ENCODE measurements around the gene CUEDC2. TPM values are rescaled to one million over a fixed set of nuclear protein-coding genes. Genes with fewer than 3 reads are reported as not detected.

Gene CUEDC2
- polyA plus RNA-seq, 1 donor: 75.7 TPM

DNA sequence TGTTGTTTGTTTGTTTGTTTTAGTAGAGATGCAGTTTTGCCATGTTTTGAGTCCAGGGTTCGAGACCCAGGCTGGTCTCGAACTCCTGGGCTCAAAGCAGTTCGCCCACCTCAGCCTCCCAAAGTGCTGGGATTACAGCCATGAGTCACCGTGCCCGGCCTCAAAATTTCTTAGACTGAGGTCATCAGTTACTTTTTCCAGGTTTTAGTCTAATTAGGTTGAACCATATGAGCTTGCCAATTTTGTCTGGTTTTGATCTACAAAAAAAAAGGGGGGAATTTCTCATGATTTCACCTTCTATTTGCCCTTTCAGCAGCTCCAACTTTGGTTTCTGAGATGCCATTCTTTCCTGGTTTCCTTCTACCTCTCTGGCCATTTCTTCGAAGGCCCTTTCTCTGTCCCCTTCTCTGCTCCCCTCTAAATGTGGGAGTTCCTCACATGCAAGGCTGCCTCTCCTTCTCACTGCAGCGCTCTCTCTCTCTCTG is 5.5 kb downstream of the CUEDC2 start:
- no peak for DNase-seq

DNA sequence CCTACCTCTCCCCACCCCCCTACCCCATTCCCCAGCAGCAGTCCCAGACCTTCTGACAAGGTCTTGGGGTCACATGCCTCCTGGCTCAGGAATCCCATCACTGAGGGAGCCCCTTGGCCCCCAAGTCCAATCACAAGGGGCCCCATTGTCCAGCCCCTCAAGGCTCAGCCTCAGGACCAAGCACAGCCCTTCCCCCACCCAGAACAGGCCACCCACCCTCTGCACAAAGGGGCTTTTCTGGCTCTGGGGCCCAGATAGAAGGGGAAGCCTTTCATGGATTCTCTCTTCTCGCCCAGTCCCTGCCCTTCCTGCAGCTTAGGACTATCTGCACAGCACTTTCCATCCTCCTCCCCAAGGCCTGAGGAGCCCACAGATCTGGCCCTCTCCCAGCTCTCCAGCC is 6.9 kb downstream of the CUEDC2 start:
- DNase-seq: no peak

DNA sequence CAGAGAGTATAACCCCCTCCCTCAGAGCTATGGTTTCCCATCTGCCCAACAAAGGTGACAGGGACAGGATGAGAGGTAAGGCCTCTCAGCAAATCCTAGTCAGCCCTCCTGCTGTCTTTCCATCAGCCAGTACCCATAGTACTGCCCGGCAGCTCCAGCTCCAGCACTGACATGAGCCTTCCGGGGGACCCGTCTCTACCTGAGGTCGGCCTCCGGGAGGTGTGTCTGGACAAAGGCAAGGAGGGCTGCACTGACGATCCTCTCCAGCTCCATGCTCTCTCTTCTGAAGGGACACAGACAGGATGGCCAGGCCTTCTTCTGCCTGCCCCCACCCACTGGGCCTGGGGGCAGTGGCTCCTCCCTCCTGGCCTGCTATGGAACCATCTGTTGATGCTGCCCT is 7.5 kb downstream of the CUEDC2 start:
- DNase-seq: no peak

DNA sequence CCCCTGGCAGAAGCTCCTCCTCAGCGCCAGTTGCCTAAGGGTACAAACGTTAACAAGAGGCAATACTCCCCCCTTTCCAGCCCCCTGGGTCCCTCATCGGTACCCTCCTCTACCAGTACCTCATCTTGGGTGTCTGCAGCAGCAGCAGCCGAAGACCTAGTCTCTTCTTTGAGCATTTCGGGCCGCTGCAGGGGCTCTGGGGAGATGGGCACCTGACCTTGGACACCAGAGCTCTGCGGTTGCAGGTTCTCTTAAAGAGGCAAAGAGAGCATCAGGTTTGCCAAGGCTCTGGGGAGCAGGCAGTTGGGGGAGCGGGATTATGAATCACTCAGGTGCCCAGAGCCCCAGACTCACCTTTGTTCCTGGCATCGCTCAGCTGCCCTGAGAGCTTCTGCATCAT is 8.2 kb downstream of the CUEDC2 start:
- no peak for DNase-seq

DNA sequence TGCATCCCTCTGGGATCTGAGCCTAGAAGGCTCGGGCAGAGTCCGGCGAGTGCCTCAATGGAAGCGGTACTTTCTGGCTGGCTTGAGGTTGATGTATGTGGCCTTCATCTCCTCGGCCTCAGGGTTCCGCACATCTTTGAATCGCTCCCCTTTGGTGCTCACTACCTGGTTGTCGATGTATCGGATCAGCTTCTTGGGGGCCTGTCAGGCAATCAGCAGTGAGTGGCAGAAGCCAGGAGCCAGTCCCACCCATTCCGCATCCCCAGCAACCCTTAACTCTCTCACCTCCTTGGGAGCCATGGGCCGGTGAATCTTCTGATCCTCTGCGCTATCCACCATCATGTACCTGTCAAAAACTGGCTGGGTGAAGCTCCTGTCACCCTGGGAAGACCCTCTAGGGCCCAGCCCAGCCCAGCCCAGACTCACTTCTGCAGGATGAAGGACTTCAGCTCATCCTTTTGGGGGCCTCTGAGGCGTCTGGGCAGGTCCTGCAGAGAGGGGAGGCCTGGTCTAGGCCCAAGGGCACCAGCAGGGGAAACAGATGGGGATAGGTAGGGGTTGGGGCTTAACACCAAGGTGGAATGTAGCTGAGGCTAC is 8.9 kb downstream of the CUEDC2 start:
- DNase-seq: no peak

DNA sequence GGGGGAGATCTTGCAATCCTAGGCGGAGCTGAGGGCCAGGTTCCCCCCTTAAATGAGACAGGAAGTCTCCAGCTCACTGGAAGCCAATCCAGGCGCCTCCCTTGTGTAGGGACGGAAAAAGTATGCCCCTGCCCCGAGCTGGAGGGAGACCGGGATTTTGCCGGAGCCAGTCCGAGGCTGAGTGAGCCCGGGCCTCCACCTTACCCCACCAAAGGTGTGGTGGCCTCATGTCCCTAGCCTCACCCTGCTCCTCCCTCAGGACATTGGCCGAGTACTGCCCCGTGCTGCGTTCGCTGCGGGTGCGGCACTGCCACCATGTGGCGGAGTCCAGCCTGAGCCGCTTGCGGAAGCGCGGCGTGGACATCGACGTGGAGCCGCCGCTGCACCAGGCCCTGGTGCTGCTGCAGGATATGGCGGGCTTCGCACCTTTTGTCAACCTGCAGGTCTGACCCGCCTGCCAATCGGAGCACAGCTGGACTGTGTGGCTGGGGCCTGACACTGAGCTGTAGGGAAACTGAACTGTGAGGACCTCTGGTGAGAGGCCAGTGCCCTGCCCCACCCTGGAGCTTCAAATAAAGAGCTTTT is 9.7 kb downstream of the CUEDC2 start:
- no peak for DNase-seq

DNA sequence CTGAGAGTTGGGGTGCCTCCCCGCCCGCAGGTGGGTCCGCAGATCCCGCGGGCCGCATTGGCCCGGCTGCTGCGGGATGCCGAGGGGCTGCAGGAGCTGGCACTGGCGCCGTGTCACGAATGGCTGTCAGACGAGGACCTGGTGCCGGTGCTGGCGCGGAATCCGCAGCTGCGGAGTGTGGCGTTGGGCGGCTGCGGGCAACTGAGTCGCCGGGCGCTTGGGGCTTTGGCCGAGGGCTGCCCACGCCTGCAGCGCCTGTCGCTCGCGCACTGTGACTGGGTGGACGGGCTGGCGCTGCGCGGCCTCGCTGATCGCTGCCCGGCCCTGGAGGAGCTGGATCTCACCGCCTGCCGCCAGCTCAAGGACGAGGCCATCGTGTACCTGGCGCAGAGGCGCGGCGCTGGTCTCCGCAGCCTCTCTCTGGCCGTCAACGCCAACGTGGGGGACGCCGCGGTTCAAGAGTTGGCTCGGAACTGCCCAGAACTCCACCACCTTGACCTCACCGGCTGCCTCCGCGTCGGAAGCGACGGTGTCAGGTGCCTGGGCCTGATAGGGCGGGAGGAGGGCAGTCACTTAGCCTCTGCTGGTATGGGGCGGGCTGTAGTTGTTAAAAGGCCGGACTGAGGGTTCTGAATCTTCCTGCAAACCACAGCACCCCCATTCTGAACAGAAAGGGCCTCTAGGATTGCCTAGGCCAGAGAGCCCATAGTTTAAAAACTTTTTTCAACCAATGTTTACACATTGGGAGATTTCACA is 10.4 kb downstream of the CUEDC2 start:
- no peak for DNase-seq

DNA sequence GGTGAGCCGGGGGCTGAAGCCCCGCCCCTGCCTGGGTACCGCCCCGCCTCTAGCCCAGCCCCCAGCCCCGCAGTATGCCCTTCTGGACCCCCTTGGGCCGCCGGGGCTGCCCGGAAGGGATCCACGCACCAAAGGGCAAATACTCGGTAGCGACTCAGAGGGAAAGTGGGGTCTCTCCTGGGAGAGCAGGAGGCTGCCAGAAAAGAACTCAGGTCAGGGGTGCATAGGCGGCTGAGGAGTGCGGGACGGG is 10.9 kb downstream of the CUEDC2 start:
- no peak for DNase-seq

DNA sequence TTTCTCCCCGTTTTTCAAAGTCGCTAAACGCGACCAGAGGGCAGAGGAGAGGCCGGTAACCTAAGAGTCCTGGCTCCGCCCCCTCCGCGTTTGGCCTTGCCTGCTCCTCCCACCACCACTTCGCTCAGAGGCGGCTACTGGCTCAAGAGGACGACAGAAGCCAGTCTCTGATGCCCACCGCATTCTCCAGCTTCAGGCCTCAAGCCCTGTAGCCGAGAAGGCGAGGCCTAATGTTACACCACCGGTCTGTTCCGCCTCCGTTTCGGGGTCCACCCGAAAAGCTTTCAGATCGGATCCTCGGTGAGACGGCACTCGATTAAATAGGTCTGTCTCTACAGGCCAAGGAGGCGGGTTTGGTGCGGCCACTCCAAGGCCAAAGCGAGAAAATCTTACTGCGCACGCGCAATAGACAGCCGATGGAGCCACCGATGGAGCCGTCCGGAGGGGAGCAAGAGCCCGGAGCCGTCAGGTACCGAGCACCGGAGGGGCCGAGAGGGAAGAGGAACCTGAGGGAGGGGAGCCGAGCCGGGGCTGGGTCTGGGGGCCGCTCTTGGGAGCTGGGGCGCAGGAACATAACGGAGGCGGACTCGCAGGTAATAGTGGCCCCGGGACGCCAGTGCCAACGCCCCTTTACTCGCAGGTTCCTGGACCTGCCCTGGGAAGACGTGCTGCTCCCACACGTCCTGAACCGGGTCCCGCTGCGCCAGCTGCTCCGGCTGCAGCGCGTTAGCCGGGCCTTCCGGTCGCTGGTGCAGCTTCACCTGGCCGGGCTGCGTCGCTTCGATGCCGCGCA is 11.5 kb downstream of the CUEDC2 start, which contains the start of gene FBXL15:
TSS of gene FBXL15 (plus strand) at position 123 of the 793 bp plus-strand sequence. CDS start at position 417, 294 bp downstream.
- DNase-seq: peak; percentile 98

DNA sequence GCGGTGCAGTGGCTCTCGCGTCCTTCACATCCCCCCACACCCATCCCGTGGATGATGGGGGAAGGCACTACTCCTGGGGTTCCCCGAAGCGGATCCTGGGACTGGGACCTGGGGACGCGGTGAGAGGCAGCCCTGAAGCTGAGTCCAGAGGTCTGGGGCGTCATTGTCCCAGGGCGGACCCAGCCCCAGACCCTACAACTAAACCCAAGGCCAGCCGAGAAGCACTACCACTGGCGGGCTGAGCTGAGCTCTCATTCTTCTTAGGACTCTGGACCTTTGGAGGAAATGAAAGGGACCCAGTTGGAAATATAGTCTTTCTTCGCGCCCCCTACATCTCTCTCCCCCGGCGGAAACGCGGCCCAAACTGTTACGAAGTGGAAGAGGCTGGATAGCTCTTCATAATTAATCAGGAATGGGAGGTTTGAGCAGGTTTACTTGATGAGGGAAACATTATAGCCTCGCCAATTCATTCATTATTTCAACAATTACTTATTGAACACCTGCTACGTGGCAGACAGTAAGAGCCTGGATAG is 12.1 kb downstream of the CUEDC2 start:
- DNase-seq: no peak

DNA sequence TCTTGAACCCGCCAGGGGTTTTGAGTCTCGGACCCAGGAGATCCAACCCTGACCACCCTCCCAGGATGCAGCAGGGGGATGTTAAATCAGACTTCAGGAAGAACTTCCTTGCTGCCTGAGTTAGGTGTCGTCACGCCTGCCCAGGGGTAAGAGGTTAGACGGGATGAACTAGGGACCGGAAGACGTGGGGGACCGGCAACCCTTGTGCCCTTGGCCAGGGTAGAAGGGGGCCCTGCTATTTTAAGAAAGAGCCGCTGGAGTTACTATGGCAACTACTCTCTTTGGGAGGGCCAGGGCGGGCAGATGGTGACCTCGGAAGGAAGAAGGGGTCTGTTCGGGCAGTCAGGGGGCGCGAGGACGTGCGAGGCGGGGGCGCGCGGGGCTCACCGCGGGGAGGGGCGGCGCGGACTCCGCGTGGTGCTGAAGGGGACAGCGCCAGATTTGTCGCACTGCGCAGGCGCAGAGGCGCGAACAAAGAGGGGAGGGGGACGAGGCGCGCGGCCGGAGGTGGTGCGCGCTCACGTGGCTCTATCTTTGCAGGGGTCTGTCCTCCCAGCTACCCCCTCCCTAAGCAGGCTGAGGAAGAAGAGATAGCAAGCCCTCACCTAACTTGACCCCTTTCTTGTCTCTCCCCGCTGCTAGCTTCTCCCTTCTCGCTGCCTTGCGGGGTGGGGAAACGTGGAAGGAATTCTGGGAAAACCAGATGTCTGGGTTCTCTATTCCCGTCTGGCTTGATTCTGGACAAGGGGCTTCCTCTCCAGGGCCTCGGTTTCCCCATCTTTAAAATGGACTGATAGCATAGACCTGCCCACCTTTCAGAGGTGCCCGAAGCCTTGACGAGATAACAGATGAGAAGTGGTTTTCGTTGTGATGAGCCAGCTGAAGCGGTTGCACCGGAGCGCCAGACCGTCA is 12.8 kb downstream of the CUEDC2 start:
- no peak for DNase-seq

DNA sequence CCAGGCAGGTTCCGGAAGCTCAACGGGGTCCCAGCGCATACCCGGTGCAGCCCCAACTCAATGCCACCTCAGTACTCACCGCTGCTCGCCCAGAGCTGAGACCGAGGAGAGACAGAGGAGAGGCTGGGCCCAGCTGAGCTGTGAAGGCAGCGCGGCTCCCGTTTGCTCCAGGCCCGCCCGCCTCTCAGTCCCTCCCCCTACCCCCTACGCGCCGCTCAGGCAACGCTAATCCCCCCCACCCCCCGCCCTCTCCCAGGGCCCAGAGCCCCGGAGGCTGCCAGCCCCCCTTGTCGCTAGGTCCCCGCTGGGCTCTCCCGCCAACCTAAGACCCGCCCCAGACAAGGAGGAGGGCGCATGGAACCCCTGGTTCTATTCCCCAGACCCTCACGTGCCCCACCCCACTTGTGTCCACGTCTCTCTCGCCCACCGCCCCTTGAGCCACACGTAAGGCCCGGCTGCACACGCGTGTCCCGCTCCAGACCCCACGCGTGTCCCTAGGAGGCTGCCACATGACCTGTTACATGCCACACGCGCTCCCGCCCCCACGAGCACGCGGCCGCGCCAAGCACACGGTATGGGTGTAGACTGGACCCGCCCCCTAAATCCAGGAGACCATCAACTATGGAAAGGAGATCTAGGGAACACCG is 13.6 kb downstream of the CUEDC2 start, which contains the start of gene PSD:
TSS of gene PSD (minus strand) at position 164 of the 647 bp plus-strand sequence. CDS start 1,747 bp downstream, outside the sequence.
- no peak for DNase-seq

DNA sequence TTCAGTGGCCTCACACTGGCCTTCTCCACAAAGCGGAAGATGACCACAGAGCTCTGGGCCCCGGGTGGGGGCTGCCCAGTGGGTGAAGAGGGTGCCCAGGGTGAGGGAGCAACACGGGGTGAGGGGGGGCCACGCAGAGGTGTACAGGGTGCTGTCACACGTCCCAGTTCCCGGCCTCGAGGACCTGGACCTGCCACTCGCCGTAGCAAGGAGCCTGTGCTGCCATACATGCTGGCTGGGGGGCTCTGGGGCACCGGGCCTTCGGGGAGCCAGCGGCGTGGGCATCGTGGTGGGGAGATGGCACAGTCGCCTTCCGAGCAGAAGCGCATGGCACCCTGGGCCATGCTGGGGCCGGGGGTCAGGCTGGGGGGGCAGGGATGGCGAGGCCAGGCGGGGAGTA is 15.7 kb downstream of the CUEDC2 start:
- DNase-seq: no peak

DNA sequence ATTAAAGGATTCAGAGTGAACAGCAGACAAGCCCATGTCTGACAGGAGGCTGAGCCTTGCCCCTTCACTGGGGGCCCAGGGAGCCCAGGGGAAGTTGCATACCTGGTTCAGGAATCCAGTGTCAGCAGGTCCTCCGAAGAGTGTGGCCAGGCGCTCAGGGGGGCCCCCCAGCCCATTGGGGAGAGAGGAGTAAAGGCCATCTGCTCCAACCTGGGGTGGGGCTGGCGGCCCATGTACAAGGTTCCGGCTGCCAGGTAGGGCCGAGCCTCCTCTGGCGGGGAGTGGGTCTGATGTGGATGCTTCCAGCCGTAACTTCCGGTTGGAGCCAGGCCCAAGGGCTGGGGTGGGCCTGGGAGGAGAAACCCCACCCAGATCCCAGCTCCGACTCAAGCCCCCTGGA is 16.1 kb downstream of the CUEDC2 start:
- DNase-seq: no peak

DNA sequence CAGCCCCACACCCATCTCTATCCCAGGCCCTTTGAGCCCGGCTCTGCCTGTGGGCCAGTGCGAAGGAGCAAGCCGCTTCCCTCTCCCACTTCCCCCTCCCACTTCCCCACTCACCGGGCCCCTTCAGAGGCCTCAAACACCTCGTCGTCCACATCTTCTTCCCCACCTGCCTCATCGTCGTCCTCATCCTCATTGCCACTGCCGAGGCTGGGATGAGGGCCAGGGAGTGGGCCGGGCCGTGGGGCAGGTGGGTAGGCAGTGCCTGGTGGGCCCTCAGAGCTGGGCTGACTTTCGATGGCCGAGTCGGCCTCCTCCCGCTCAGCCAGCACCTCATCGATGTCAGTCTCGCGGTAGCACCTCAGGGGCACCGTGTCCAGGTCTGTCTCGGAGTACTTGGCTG is 17.6 kb downstream of the CUEDC2 start:
- no peak for DNase-seq

DNA sequence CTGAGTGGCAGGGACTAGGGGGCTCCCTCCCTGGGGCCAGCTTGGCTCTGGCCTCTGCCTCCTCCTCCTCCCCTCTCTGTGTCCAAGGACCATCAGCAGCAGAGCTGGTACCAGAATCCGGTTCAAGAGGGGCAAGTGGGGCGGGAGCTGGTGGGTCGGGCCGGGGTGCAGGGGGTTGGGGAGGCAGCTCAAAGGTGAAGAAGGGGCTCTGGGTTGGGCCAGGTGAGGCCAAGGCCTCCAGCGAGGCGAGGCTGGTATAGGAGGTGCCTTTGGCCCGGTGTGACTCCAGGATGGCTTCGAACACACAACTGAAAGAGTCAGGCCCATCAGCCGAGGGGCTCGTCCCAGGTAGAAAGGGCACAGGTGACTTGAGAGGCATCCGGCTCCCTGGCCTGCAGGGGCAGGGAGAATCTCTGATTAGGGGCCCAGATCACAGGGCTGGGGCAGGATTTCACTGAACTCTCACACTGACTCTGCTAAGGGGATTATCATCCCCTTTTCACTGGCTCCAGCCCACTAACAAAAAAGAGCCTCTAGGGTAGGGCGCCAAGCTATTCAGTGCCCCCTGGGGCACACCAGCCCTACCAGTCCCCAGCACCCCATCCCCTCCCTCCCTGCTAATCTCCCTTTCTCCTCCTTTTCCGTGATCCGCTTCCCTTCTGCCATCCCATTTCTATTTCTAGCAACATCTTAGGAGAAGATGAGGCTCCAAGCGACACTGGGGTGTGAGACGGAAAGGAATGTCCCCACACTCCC is 18.4 kb downstream of the CUEDC2 start:
- DNase-seq: no peak

DNA sequence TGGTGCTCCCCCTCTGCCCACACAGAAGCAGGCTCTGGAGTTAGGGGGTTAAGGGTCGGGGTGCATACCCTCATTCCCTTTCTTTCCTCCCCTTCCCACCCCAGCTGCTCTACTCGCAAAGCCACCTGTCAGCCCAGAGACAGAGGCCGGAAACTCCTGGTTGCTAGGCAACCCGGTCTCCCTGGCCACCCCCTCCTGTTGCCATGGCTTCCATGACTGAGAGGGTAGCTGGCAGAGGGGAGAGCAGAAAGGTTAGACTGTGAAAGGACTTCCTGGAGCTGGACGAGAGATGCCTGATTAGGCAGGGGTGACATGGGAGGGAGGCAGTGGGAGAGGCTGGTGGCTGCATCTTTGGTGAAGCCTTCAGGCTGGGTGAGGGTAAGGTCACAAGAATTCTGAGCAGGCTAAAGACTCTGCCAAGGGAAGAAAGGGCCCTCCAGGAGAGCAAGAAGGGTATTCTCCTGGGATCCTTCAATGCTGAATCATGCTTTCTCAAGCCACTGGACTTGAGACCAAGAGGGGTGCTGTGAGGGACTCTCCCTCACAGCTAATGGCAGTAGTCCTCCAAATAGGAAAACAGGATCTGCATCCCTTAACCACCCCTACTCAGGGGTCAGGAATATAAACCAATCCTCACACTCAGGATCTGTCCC is 19.2 kb downstream of the CUEDC2 start:
- DNase-seq: no peak

DNA sequence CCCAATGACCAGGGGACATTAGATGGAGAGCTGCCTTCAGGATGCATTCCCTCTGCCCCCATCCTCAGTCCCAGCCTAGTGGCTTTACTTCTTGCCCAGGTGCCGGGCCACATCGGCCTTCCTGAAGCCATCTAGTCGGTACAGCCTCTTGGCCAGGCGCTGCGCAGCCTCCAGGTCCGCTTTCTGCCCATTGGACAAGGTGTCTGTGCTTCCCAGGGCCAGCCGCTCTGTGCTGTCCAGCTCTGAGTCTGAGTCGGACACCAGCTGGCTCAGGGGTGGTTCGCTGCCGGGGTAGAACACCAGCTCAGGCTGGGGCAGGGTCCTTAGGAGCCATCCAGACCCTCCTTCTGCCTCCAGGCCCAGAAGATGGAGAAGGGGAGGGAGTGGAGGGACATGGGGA is 20.1 kb downstream of the CUEDC2 start:
- no peak for DNase-seq

Measured in left kidney (tissue), 2 donors.